ENCODE results near the gene AAMDC. TPM values are rescaled to one million over a fixed set of nuclear protein-coding genes. Genes with fewer than 3 reads are reported as not detected.
A peak's percentile ranks its signal among the peaks of the same experiment; 100 is the strongest.

Gene AAMDC
- total and polyA plus RNA-seq, 2 of the 13 experiments (the other 11 are each of a cell fraction or from before 2014, with no cell fraction given), result 18.1 to 35.6 TPM

GRCh38 chr11:77819921-77820564 is 901 bp upstream of the AAMDC start (continued):
- TF ChIP-seq LBX2 (CRISPR knock-in tag; IDR thresholded peaks at IDR 0.05; ENCODE audit: borderline replicate concordance) (no peak), ZNF761 (CRISPR knock-in tag; conservative IDR thresholded peaks at IDR 0.05) (peak; percentile 35; the same call in 1 of the 2 replicates), ZNF101 (CRISPR knock-in tag; IDR thresholded peaks at IDR 0.05; ENCODE audit: borderline replicate concordance, low read depth) (0 out of 2 replicates have a peak, but pooled peaks have one; percentile 20), ZNF558 (CRISPR knock-in tag; IDR thresholded peaks at IDR 0.05; ENCODE audit: borderline replicate concordance) (peak; percentile 29; the same call in 1 of the 2 replicates), HIVEP1 (CRISPR knock-in tag; IDR thresholded peaks at IDR 0.05) (0 out of 2 replicates have a peak, but pooled peaks have one; percentile 3), ZNF543 (CRISPR knock-in tag; IDR thresholded peaks at IDR 0.05) (0 out of 2 replicates have a peak, but pooled peaks have one; percentile 10), ZC3H13 (CRISPR knock-in tag; IDR thresholded peaks at IDR 0.05) (no peak), UBTF (CRISPR knock-in tag; IDR thresholded peaks at IDR 0.05) (peak; percentile 32; the same call in 1 of the 2 replicates)

GRCh38 chr11:77821349-77821851 is 456 bp downstream of the AAMDC start:
- 1% methylated on average over 16 of the region's 16 CpGs for WGBS (ENCODE audit: low lambda C conversion rate)
- peak overlapping the region; percentile 52 for H2AFZ ChIP-seq (ENCODE audit: low read length)
- in situ Hi-C loops (cut with HindIII; ENCODE audit: extremely low pct_ligation_motif_present, low pct_unique_long_range_greater_than_20kb), result no loop called here
- H3K4me3 ChIP-seq (replicated peaks in 1 of 3; ENCODE audit: insufficient read depth in 1 of 3, low read depth in 2 of 3, low read length in 3 of 3), result peak overlapping the region; percentile 70 to 94 (median 79)
- no peaks in the 10 kb centered on the region for H3K9me3 ChIP-seq (ENCODE audit: low read length)
- peaks cover 29% of the 10 kb centered on the region for H4K20me1 ChIP-seq (ENCODE audit: insufficient read depth, low read length)
- no peak for FAIRE-seq
- peak; percentile 20 for DNase-seq (ENCODE audit: low spot score)
- H3K79me2 ChIP-seq (ENCODE audit: insufficient read depth, low read length), result peaks cover 39% of the 10 kb centered on the region
- H3K27ac ChIP-seq (ENCODE audit: extremely low read length, insufficient read depth, low read length), result peak overlapping the region; percentile 68
- H3K36me3 ChIP-seq (replicated peaks in 1 of 2; ENCODE audit: control insufficient read depth in 1 of 2, insufficient read depth in 2 of 2, low read length in 2 of 2), result no peaks in the 10 kb centered on the region
- no TSS peak for BruUV-seq (replicated peaks)
- ChIA-PET CTCF (ENCODE audit: low intra/inter-chr PET ratio, low total read pairs) (no interaction called here), POLR2A (no interaction called here)
- no peaks in the 10 kb centered on the region; a peak in 1 of 5 replicates for H3K27me3 ChIP-seq (ENCODE audit: control insufficient read depth in 1 of 2, insufficient read depth in 2 of 2, low read length in 2 of 2)
- peak overlapping the region; percentile 86 for H3K4me2 ChIP-seq (ENCODE audit: low read depth, low read length)
- H3K9ac ChIP-seq (ENCODE audit: insufficient read depth, low read depth, low read length), result peak overlapping the region; percentile 78
- ATAC-seq, result peak; percentile 49
- intact Hi-C loops (cut with micrococcal nuclease; ENCODE audit: unreplicated experiment), result loop anchor here (2.0 kb wide), 2 partner anchors 45 to 173 kb away; partner anchors contain the start of gene INTS4
- H3K4me1 ChIP-seq (ENCODE audit: insufficient read depth, low read length), result peaks cover 50% of the 10 kb centered on the region
- TF ChIP-seq ZNF770 (CRISPR knock-in tag; IDR thresholded peaks at IDR 0.05), result 0 out of 2 replicates have a peak, but pooled peaks have one; percentile 13
- peak; percentile 3; the same call in 1 of the 2 replicates for TF ChIP-seq MYPOP (CRISPR knock-in tag; IDR thresholded peaks at IDR 0.05)
- TF ChIP-seq GLI4 (CRISPR knock-in tag; IDR thresholded peaks at IDR 0.05; ENCODE audit: borderline replicate concordance), result peak; percentile 82; the same call in 1 of the 2 replicates
